T-helper 2 cell treated with Interferon-gamma antibody and Interleukin-4, amounts not matched to agents 100 ng/mL and 5 ng/mL, for 36 hours (primary cell): ENCODE results near the gene FCGR1A. TPM values are rescaled to one million over a fixed set of nuclear protein-coding genes. Genes with fewer than 3 reads are reported as not detected.
"Not testable (repeated sequence)": the region's sequence is repeated elsewhere in the genome, so short reads cannot be mapped to it uniquely, and the experiment has no call there.

Experiments
- intact Hi-C: fragments of 100-400 bp; cut with micrococcal nuclease; formaldehyde crosslinking; loops from one replicate; pipeline ENCODE4 v1.15.1; 2023
- total RNA-seq: library from RNA; stranded (reverse); gene quantifications from 2 replicates; pipeline ENCODE4 v1.2.3, GENCODE V29; 2022

Gene FCGR1A
- not detected in 2 replicates for total RNA-seq

GRCh38 chr1:149782600-149782999 is at the start of gene FCGR1A:
Gene FCGR1A, plus strand, starts transcription at chr1:149782694. Its CDS starts 50 bp downstream, at chr1:149782744.
- intact Hi-C loops = not testable (repeated sequence)

DNA sequence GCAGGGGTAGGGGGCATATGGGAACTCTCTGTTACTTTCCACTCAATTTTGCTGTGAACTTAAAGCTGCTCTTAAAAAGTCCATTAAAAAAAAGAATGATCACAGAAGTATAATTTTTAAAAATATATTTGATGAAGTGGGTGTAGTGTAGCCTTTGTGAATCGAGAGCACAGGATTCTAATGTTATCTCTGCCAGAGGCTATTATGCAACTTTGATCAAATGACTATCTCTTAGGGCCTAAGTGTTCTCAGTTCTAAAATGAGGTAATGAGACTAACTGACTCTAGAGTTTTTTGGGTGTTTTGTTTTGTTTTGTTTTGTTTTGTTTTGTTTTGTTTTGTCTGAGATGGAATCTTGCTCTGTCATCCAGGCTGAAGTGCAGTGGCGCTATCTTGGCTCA is 49.7 kb upstream of the FCGR1A start:
- intact Hi-C loops = not testable (repeated sequence)

- intact Hi-C loops = not testable (repeated sequence)
Measured at GRCh38 chr1:149734692-149735091, 47.8 kb upstream of the FCGR1A start.

GRCh38 chr1:149740148-149740581 is 42.3 kb upstream of the FCGR1A start:
- intact Hi-C loops = not testable (repeated sequence)

GRCh38 chr1:149740590-149741230 is 41.8 kb upstream of the FCGR1A start:
- intact Hi-C loops = not testable (repeated sequence)

DNA sequence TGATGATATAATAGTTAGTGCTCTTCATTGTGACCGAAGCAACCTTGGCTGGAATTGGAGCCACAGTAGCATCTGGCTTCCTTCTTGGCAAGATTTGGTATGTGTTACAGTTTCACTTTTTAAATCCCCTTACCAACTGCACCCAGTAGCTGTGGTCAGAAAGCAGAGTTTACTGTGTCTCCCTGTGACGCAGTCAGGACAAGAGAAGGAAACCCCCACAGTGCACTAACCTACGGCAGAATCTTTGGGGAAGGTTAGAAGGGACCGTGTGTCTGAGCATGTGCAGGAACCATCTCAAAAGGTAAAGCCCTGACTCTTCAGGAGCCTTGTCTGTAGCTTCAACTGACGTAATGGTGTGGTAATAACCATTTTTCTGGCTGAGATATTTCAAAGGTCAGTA is 40.6 kb upstream of the FCGR1A start:
- intact Hi-C loops = not testable (repeated sequence)

DNA sequence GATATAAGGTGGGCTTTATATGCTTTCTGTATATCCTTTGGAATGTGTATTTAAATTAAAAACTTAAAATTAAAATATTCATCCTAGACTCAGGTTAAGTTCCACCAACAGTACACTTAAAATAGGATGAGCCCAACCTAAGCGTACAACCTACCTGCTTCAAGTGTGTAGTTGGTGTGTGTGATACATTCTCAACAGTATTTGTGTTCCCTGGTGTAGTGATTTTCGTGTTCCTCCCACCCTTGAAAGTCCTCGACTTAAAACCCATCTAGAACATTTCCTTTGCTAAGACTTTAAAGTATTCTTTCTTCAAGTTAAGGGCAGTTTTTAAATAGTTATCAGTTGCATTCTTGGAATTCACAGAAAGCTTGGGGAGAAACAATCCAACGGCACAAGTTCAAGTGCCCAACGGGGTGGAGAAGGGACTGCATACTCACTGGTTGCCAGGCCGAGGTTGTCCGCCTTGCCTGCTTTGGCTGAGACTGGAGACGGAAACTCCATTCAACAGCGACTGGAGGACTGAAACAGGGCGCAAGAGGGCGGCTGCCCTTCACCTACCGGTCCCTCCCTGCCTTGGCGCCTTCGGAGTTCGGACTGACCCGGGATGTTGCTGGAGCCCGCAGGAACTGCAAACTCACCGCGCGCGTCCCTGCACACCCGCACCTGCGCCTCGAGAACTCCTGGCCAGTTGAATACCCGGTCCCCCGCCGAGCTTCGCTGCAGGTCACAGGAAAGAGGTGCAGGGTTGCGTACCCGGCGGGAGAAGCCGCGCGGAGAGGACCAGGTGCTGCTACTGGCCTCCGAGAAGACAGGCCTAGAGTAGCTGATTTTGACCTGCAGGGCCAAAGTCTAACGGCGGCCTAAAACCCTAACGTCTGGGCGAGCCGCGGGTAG is 35.8 kb upstream of the FCGR1A start:
- intact Hi-C loops = not testable (repeated sequence)

DNA sequence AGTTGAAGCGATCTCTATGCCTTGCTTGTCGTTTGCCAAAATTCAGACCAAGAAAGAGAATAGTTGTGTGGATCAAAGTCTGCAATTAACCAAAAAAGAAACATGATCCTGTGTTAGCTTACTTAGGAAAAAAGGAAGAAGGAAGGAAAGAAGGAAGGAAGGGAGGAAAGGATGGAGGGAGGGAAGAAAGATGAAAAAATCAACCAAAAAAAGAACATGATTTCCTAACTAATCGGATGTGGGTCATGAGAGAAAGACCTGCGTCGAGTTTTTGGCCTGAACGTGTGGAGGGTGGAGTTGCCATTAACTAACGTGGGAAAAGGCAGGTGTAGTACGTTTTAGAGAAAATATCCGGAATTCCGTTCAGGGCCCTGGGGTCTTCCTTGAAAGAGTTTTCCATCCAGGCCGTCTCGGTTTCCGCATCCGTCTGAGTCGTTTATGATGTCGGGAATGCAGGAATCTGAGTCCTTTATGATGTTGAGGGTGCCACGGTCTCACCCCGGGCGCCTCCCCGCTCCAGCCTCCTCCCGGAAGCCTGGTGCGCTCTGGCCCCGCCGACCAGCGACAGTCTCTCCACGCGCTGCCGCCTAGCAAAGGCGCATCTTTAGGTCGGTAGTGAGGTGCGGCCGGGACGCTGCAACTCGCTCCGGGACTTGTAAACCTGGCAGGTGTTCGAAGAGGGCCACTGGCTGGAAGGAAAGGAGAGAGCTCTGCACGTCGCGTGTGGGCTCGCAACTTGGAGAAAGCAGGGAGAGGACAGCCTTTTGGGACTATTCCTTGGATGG is 34.9 kb upstream of the FCGR1A start:
- intact Hi-C loops = not testable (repeated sequence)

- intact Hi-C loops = not testable (repeated sequence)
Measured at GRCh38 chr1:149748144-149748500, 34.4 kb upstream of the FCGR1A start.

- intact Hi-C loops = not testable (repeated sequence)
Measured at GRCh38 chr1:149750562-149750961, 31.9 kb upstream of the FCGR1A start.

- intact Hi-C loops = not testable (repeated sequence)
Measured at GRCh38 chr1:149752186-149752585, 30.3 kb upstream of the FCGR1A start.

DNA sequence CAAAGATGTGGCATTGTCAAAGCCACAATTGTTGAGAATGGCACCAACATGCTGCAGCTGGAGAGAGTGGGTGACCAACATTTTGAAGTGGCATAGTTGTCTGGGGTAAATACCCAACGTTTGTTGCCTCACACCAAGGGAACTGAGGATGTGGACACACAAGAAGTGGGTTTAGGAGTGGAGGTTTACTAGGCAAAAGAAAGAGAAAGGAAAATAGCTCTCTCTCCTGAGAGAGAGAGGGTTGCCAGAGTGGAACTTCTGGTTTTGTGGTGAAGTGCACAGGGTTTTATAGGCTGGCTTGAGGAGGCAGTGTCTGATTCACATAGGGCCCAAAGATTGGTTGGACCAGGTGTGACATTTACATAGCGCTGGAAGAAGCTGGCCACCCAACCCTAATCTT is 29.0 kb upstream of the FCGR1A start:
- intact Hi-C loops = not testable (repeated sequence)

DNA sequence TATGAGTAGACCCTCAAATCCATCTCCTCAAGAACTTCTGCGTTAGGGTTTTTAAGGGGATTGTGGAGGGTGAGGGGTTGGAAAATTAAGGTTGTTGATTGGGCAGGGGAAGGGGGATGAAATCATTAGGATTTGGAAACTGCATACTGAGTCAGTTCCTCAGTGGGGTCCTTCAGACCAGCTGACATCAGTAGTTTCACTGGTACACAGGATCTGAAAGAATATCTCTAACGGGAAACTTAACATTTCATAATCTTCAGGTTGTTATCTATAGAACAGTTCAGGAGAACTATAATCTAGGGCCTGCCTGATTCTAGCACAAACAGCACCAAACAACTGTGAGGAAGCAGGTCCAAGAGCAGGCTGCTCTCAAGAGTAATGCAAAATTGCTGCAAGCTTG is 27.2 kb upstream of the FCGR1A start:
- intact Hi-C loops = not testable (repeated sequence)

DNA sequence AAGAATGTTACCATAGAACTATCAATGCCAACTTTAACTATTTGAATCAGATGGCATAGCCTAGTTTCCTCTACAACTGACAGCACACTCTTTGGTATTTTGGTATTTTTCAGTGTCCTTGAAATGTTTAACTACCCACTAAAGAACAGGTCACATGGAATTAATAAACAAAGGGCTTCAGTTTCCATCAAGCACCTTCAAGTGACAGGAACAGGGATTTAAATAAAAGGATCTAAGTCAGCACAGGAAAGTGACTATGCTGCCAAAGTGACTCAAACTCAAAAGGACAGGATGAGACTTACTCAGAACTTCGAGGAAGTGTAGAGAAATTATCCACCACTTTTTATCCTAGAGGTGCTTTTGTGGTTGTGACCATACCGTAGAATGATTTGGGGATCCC is 20.2 kb upstream of the FCGR1A start:
- intact Hi-C loops = not testable (repeated sequence)

DNA sequence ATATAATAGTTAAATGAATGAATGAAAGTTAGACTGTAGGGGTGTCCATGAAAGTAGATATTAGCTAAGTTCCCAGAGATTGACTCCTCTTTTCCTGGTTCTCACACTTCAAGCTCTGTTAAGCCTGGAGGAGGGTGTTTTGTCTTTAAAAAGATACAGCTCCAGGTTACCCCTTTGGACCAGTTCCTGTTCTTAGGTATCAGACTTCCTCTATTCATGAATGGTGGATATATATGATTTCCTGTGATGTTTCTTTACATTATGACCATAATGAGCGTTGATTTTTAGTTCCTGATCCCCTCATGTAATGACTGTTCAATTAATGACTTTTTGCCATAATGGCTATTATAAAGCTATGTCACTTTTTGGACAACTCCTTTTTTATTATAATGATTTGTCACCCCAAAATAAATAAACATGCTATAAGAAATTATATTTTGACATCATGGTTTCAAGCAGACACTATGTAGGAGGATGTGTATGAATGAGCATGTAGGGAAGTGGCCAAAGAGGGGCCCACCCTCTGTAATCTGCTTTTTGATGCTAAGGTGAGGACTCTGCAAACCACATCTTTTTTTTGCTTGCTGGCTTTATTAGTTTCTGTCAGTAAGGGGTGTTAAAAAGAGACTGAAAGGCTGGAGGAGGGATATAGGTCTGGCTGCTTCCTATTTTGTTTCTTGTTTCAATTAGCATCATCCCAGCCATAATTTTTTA is 18.2 kb upstream of the FCGR1A start:
- intact Hi-C loops = not testable (repeated sequence)

GRCh38 chr1:149766241-149766640 is 16.3 kb upstream of the FCGR1A start:
- intact Hi-C loops = not testable (repeated sequence)

- intact Hi-C loops = not testable (repeated sequence)
Measured at GRCh38 chr1:149769216-149769615, 13.3 kb upstream of the FCGR1A start.

DNA sequence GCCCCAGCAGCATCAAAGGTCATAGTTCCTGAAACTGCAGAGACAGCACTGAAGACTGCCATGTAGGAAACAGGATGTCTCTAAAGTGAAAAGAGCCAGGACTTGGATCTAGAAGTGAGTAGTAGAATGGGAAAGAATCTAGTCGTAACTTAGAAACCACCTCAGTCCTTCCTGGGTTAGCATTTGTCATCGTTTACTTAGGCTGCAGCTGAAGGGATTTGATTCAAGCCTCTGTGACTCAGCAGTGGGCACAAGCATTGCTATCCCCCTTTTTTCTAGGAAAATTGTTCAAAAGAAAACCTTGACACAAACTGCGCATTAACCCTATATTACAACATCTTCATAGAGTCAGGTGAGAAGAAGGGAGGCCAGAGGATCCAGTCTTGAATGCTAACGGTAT is 11.8 kb upstream of the FCGR1A start:
- intact Hi-C loops = not testable (repeated sequence)

DNA sequence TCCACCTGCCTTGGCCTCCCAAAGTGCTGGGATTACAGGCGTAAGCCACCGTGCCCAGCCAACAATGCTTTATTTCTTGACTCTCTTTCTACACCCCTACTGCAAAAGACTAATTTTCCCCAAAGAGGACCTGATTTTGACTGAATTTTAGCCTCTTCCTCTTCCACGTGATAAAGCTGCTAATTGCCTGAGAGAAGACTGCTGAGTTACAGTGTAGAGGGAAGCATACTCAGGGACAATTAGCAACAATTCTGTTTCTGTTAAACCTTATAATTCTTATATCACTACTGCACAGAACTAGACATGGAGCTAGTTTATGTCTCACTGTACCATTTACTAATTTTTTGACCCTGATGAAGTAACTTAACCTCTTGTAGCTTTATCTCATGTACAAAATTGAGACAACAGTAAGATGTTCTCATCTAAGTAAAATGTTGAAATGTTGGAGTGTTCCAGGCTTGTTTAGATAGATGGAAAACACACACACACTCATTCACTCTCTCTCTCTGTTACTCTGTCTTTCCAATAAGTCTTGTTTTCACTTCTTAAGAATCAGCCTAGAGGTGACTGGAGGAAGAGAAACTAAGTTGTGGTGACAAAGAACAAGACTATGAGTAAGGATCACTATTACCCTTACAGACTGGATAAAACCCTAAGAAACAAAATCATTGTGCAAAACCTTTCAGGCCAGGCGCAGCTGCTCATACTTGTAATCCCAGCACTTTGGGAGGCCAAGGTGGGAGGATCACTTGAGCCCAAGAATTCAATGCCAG is 10.7 kb upstream of the FCGR1A start:
- intact Hi-C loops = not testable (repeated sequence)

DNA sequence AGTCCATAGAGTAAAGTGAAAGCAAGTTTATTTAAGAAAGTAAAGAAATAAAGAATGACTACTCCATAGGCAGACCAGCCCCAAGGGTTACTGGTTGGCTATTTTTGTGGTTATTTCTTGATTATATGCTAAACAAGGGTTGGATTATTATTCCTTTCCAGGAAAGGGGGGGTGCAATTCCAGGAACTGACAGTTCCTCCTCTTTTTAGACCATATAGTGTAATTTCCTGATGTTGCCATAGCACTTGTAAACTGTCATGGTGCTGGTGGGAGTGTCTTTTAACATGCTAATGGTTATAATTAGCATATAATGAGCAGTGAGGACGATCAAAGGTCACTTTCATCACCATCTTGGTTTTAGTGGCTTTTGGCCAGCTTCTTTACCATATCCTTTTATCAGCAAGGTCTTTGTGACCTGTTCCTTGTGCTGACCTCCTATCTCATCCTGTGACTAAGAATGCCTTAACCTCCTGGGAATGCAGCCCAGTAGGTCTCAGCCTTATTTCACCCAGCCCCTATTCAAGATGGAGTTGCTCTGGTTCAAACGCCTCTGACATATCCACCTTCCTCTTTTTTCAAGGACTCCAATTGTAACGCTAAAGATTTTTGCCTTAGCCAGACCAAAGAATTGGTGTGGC is 6.9 kb upstream of the FCGR1A start:
- intact Hi-C loops = not testable (repeated sequence)
